Activated CD4-positive, CD25-positive, alpha-beta regulatory T cell treated with anti-CD3 and anti-CD28 coated beads, Interleukin-2, amount 50 U/mL, for 16 hours (primary cell): Measurements from ENCODE around the gene PPHLN1.
"Not testable (repeated sequence)": the region's sequence is repeated elsewhere in the genome, so short reads cannot be mapped to it uniquely, and the experiment has no call there.

ENCODE experiments used
- DNase-seq: peaks from one replicate; pipeline ENCODE4 v3.0.0-alpha.2; 2020; ENCODE audit warnings: low read depth, low spot score

Gene PPHLN1

GRCh38 chr12:42322567-42322966, 3.4 kb upstream of the PPHLN1 start:
- DNase-seq: no peak

GRCh38 chr12:42323856-42324255, 2.1 kb upstream of the PPHLN1 start:
- DNase-seq: no peak

- no peak for DNase-seq
Measured at GRCh38 chr12:42325326-42325652, 678 bp upstream of the PPHLN1 start.

GRCh38 chr12:42326541-42327226, 717 bp downstream of the PPHLN1 start:
- DNase-seq: no peak

- DNase-seq: no peak
Measured at GRCh38 chr12:42327227-42327590, 1.2 kb downstream of the PPHLN1 start.

GRCh38 chr12:42330097-42330496, 4.1 kb downstream of the PPHLN1 start:
- DNase-seq: not testable (repeated sequence)

- no peak for DNase-seq
Measured at GRCh38 chr12:42332301-42333285, 6.6 kb downstream of the PPHLN1 start.

- DNase-seq: no peak
Measured at GRCh38 chr12:42336286-42336685, 10.3 kb downstream of the PPHLN1 start.

GRCh38 chr12:42338280-42338679, 12.3 kb downstream of the PPHLN1 start:
- no peak for DNase-seq

GRCh38 chr12:42342028-42342427, 16.1 kb downstream of the PPHLN1 start:
- DNase-seq: no peak

- no peak for DNase-seq
Measured at GRCh38 chr12:42343721-42344120, 17.8 kb downstream of the PPHLN1 start.

- no peak for DNase-seq
Measured at GRCh38 chr12:42346403-42347002, 20.5 kb downstream of the PPHLN1 start.

- not testable (repeated sequence) for DNase-seq
Measured at GRCh38 chr12:42349119-42350020, 23.4 kb downstream of the PPHLN1 start.

- DNase-seq: not testable (repeated sequence)
Measured at GRCh38 chr12:42350021-42350407, 24.0 kb downstream of the PPHLN1 start.

GRCh38 chr12:42356344-42356743, 30.4 kb downstream of the PPHLN1 start:
- DNase-seq: no peak

- DNase-seq: no peak
Measured at GRCh38 chr12:42360747-42361403, 34.9 kb downstream of the PPHLN1 start.

GRCh38 chr12:42361909-42362646, 36.1 kb downstream of the PPHLN1 start:
- no peak for DNase-seq

GRCh38 chr12:42362647-42363260, 36.8 kb downstream of the PPHLN1 start:
- no peak for DNase-seq

GRCh38 chr12:42364692-42365091, 38.7 kb downstream of the PPHLN1 start:
- DNase-seq: no peak

GRCh38 chr12:42365486-42365885, 39.5 kb downstream of the PPHLN1 start:
- DNase-seq: no peak
